ENCODE results near the gene MDFIC.

Gene MDFIC

DNA sequence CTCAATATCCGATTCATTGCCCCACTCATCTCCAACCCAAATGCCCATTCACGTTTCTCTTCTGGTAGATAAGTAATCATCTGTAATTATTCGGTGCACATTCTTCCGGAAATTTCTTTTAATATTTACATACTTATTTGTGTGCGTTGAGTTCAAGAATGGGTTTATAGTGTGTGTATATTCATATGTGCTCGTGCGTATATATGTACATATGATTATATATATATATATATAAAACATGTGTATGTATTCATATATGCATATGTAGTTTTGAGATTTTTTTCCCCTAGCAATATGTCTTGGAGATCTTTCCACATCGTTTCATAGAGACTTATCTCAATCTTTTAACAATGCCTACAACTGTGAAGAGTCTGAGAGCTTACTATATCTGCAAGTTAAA, 118.2 kb downstream of the MDFIC start:
- no peak for DNase-seq (ENCODE audit: low spot score)

DNA sequence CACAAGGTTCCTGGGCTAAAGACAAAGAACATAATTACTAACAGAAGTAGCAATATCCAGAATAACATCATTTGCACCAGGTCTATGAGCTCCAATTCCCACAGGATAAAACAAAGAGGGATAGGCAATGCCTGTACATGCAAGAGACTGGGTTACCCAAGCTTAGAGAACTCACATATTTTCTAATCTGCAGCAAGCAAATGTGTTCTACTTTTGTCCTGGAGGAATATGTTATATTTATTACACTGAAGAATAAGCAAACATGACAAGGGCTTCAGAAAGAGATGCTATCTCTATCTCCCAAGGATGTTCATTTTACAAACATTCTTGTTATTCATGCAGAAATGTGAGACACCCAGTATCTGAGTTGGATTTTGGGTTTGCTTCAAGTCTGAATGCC, 118.6 kb downstream of the MDFIC start:
- DNase-seq (ENCODE audit: low spot score) = no peak

DNA sequence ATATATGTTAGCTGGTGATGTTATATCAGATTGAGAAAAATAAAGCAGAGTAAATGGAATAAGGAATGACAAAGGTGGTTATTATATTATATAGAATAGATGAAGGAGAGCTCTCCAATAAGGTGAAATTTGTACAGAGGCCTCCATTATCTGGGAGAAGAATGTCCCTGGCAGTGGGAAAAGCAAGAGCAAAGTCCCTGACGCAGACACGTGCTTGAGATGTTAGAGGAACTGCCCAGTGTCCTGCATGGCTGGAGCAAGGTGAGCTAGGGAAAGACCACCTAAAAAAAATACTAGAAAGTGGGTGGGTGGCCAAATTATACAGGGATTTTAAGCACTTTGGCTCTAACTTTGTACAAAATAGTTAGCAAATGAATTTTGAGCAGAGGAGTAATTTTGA, 120.7 kb downstream of the MDFIC start:
- no peak for DNase-seq (ENCODE audit: low spot score)

DNA sequence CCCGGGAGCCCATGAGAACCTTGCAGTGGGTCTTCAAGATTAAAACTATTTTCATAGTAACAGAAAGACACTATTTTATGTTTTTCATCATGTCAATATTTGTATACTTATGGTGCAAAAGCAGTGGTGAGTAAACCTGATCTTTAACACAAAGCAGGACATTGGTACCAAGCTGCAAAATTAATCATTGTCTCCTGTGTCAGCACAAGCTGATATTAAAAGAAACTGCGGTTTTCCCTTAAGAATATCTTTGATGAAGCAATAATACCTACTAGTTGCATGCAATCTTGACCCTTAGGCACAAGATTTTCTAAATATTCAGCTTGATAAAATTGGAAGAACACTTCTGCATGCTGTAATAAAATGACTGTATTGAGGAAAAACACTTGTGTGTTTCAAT, 121.7 kb downstream of the MDFIC start:
- no peak for DNase-seq (ENCODE audit: low spot score)

DNA sequence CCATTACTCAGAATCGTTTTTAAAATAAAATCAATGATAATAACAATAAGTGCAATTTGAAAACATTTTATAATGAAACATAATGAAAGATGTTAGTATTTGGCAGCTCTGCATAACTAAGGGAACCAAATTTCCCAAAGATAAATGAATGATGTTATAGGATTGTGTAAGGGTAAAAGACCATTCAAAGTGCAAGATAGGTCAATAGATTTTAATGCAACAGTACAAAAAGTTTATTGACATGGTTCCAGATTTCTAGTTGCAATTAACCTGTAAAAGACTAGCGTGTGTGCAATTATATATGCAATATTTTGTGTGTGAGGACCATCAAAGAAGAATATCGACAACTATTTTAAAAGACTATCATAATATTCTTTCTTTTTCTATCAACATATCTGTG, 122.3 kb downstream of the MDFIC start:
- no peak for DNase-seq (ENCODE audit: low spot score)

DNA sequence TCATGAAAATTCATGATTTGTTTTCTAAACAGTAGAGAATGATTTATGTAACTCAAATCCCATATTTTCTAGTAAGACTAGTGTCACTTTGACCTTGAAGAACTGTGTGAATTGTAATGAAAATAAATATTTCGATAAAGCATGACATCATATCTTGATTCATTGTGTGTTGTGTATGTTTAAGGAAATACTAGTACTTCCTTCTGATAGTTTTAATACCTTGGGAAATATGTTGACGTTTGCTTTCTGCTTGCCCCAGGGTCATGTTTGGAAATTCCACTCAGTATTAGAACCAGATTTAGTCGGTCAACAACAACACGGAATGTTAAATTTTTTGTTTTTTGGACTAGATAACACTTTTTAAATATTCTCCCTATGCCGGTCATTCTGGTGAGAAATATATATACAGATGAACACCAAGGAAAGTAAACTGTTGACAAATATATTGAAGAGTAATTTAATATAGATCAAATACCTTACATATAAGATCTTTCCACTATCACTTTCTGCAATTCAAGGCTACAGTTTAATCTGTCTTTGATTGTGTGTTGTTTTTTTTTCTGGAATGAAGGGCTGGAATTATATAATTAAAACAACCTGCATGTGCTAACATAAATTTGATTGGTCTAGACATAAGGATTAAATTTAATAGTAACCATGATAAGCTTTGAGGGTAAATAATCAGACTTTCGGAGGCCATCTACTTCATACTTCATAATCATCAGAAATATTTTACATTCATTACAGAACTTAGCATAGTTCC, 126.2 kb downstream of the MDFIC start:
- DNase-seq (ENCODE audit: low spot score) = no peak

DNA sequence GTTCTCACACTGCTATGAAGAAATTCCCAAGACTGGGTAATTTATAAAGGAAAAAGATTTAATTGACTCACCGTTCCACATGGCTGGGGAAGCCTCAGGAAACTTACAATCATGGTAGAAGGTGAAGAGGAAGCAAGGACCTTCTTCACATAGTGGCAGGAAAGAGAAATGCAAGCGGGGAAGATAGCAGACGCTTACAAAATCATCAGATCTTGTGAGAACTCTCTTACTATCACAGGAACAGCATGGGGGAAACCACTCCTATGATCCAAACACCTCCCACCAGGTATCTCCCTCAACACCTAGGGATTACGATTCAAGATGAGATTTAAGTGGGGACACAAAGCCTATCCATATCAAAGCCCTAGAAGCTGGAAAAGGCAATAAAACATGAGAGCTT, 130.8 kb downstream of the MDFIC start:
- no peak for DNase-seq (ENCODE audit: low spot score)

DNA sequence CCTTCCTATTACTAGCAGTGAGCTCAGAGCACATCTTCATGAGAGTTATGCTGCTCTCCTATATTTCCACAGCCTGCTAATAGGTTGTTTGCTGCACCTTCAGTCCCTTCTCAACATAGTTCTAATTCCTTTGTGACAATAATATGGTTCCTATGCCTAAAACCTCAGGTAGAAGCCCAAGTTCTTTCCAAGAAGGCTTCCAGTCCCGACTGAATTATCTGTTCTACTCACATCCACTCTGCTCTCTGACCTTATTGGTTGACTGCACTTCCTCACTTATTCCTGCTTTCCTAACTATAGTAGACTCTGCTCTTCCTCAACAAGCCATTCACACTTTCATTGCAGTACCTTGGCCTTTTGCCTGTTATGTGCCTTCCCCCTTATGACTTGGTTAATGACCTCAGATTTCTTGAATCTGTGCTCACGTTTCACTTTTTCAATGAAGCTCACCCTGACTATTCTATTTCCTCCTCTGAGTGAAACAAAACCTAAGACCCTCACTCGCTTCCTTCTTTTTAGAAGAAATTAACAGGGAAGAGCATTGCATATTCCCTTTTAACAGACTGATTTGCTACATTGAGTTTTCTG, 132.7 kb downstream of the MDFIC start:
- DNase-seq (ENCODE audit: low spot score) = no peak

DNA sequence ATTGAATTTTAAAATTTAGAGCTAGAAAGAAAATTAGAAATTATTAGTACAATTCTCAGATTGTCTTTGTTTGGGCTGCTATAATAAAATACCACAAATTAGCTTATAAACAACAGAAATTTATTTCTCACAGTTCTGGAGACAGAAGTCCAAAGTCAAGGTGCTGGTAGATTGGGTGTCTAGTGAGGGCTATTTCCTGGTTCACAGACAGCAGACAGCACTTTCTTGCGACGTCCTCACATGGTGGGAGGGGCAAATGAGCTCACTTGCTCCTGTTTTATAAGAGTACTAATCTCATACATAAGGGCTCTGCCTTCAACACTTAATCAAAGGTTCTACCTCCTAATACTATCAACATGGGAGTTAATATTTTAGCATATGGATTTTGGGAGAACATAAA, 134.1 kb downstream of the MDFIC start:
- DNase-seq (ENCODE audit: low spot score) = no peak

DNA sequence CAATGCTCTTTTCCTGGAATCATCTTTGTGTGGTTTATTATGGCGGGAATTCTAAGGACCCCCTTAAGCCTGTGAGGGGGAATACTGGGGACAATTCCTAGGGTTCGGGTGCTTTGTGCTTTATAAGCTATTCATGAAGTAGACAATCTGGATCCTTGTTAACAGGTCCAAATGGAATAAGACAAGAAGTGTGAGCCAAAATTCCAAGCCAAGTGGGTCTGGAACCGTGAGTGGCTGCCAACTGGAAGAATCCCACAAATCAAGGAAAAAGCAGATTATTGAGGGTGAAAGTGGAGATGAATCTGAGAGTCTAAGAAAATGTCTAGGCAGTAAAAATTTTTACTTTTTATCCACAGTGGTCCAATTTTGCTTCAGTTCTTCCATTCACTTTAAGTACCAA, 136.8 kb downstream of the MDFIC start:
- no peak for DNase-seq (ENCODE audit: low spot score)

DNA sequence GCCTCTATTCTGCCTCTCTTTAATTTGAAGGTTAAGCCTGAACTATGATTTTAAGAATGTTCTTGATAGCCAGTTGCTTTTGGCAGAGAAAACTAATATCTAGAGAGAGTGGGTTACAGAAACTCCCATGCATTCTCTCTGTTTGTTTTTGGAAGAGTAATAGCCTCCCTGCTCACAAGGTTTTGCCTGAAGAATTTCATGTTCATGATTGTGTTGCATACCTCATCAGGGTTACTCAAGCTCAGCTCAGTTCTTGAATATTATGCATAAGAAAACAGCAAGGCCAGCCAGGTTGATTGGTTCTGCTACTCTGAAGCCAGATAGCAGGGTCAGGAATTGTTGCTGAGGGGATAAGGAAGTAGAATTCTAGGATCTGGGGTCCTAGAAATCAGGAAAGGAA, 137.4 kb downstream of the MDFIC start:
- no peak for DNase-seq (ENCODE audit: low spot score)

DNA sequence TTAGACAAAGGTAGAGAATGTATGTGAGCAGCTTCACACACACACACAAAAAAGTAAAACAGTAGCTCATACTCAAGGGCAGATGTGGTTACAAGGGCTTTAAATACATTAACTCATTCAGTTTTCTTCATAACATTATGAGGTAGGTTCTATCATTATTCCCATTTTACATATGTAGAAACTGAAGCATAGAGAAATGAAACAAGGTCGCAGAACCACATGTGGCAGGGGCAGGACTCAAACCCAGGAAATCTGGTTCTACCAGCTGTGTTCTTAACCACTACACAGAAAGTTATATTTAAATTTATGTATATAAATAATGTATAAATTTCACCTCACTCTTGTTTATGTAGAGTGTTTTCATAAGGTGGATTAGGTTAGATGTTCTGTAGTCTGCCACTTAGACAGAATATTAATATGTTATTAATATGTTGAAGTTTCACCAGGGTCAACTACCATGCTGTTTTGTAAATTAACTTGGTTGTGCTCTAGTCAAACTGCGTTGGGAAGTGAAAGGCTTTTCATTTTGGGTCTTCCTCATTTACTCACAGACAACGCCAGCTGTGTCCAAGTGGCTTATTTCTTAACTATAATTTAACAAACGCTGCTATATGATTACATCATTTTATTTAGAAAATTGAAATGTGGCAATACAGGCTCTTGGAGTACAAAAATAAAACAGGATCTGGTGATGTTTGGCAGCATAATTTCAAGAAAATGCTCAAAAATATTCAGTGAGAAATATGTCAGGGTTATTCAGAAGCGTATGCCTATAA, 138.4 kb downstream of the MDFIC start:
- no peak for DNase-seq (ENCODE audit: low spot score)

DNA sequence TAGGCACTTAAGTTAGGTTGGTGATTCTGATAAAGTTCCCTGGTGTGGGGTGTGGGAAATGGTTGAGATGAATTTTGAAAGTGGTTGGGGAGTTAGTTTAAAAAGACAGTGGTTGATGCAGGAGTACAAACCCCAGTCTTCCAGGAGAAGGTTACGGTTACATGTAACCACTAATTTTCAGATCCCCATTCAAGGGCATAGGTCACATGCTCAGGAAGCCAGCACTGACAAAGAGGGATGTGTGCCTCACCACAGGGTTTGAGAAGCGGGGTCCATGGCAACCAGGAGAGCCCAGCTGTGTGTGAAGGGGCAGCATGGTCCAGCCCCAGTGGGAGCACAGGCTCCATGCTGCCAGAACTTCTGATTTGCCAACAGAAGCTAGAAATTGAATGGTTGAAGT, 144.2 kb downstream of the MDFIC start:
- DNase-seq (ENCODE audit: low spot score) = no peak

DNA sequence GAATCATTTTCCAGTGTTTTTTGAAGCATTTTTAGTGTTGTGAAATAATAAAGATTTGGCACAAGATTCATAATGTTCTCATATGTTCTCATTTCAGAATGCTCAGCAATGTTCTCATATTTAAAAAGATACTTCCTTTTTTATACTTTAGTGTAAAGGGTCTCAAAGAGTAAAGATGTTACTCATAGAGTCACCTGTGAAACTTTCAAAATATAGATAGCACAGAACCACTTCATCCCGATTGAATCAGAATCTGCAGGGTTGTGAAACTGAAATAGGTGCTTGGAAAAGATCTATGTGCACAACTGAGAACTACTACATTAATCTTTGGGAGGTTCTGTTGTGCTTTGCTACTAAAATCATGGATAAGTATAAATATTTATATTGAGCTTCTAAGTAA, 144.7 kb downstream of the MDFIC start:
- no peak for DNase-seq (ENCODE audit: low spot score)

DNA sequence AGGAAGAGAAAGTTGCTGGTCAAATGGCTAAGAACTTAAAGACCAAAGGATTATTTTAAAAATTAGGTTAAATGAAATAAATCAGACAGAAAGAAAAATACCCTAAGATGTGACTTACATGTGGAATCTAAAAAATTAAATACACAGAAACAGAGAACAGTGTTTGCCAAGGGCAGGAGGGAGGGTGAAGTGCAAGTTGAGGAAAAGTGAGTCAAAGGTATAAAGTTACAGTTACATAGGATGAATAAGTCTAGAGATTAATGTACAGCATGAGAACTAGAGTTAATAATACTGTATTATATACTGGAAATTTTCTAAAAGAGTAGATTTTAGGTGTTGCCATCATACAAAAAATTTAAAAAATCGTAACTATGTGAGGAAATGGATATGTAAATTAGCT, 146.3 kb downstream of the MDFIC start:
- no peak for DNase-seq (ENCODE audit: low spot score)
